ENCODE results near the gene PTPRM.

DNA sequence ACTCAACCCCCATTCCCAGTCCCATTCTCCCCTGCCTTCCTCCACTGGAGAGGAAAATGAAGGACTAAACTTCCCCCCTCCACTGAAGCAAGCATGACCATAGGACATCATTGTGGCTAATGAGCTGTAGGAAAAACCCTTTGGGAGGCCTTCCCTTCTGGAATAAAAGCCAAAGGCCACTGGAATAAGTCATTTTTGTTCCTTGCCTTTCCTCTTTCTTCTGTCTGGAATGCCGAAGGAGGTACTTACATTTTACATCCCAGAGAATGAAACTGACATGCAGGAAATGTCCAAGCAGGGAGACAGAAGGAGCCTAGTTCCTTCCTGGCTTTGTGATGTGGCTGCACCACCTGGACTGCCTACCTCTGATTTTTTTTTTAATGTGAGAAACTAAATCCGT is 9.1 kb upstream of the PTPRM start:
- TF ChIP-seq, protein P1, sequence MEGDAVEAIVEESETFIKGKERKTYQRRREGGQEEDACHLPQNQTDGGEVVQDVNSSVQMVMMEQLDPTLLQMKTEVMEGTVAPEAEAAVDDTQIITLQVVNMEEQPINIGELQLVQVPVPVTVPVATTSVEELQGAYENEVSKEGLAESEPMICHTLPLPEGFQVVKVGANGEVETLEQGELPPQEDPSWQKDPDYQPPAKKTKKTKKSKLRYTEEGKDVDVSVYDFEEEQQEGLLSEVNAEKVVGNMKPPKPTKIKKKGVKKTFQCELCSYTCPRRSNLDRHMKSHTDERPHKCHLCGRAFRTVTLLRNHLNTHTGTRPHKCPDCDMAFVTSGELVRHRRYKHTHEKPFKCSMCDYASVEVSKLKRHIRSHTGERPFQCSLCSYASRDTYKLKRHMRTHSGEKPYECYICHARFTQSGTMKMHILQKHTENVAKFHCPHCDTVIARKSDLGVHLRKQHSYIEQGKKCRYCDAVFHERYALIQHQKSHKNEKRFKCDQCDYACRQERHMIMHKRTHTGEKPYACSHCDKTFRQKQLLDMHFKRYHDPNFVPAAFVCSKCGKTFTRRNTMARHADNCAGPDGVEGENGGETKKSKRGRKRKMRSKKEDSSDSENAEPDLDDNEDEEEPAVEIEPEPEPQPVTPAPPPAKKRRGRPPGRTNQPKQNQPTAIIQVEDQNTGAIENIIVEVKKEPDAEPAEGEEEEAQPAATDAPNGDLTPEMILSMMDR (conservative IDR thresholded peaks at IDR 0.05; ENCODE audit: low read depth, low read length), result no peak
- TF ChIP-seq RAD21 (IDR thresholded peaks at IDR 0.05; ENCODE audit: low read length) (no peak), POLR2A (IDR thresholded peaks at IDR 0.05; ENCODE audit: low read depth, low read length) (no peak), NFE2L2 (IDR thresholded peaks at IDR 0.05; ENCODE audit: low read depth, low read length) (no peak), CEBPB (IDR thresholded peaks at IDR 0.05; ENCODE audit: low read depth, low read length) (no peak), CHD1 (IDR thresholded peaks at IDR 0.05; ENCODE audit: low read depth, low read length) (no peak), MXI1 (IDR thresholded peaks at IDR 0.05; ENCODE audit: borderline replicate concordance, low read depth, low read length) (no peak), RFX5 (IDR thresholded peaks at IDR 0.05; ENCODE audit: low read depth, low read length) (no peak)
- TF ChIP-seq, protein P2, sequence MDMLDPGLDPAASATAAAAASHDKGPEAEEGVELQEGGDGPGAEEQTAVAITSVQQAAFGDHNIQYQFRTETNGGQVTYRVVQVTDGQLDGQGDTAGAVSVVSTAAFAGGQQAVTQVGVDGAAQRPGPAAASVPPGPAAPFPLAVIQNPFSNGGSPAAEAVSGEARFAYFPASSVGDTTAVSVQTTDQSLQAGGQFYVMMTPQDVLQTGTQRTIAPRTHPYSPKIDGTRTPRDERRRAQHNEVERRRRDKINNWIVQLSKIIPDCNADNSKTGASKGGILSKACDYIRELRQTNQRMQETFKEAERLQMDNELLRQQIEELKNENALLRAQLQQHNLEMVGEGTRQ (IDR thresholded peaks at IDR 0.05; ENCODE audit: low read depth, low read length), result no peak
